Neural progenitor cell (in vitro differentiated cells): Measurements from ENCODE around the gene CRHR1. TPM values are rescaled to one million over a fixed set of nuclear protein-coding genes. Genes with fewer than 3 reads are reported as not detected.

Experiments used
- DNase-seq: peaks from one replicate; pipeline ENCODE4 v3.0.0-alpha.2; 2016; ENCODE audit warnings: low spot score
- H2AFZ ChIP-seq: fragments of 200-600 bp; sonication (generic); replicated peaks from 2 replicates; pipeline ENCODE4 v1.6.1; 2016; ENCODE audit warnings: antibody characterized with exemption
- H3F3A ChIP-seq: fragments of 200-600 bp; sonication (generic); 2 replicates; pipeline ENCODE4 v1.6.1; 2016; ENCODE audit warnings: antibody characterized with exemption, low read depth
- H3K27ac ChIP-seq: fragments of 200-600 bp; sonication (generic); 2 replicates; pipeline ENCODE4 v1.5.1; 2016; ENCODE audit warnings: mild to moderate bottlenecking
- H3K27me3 ChIP-seq: fragments of 200-600 bp; sonication (generic); 2 replicates; pipeline ENCODE4 v1.6.1; 2016; ENCODE audit warnings: mild to moderate bottlenecking, moderate library complexity
- H3K36me3 ChIP-seq: fragments of 200-600 bp; sonication (generic); 2 replicates; pipeline ENCODE4 v1.5.1; 2016
- H3K4me1 ChIP-seq: fragments of 200-600 bp; sonication (generic); 2 replicates; pipeline ENCODE4 v1.6.1; 2016; ENCODE audit warnings: mixed run types
- H3K4me2 ChIP-seq: fragments of 200-600 bp; sonication (generic); 2 replicates; pipeline ENCODE4 v1.6.1; 2016
- H3K4me3 ChIP-seq: fragments of 200-600 bp; sonication (generic); 2 replicates; pipeline ENCODE4 v1.5.1; 2016
- H3K79me2 ChIP-seq: fragments of 200-600 bp; sonication (generic); 2 replicates; pipeline ENCODE4 v1.6.1; 2016; ENCODE audit warnings: low read depth
- H3K9ac ChIP-seq: fragments of 200-600 bp; sonication (generic); 2 replicates; pipeline ENCODE4 v1.6.1; 2016
- H3K9me3 ChIP-seq: fragments of 200-600 bp; sonication (generic); 2 replicates; pipeline ENCODE4 v1.5.1; 2016; ENCODE audit warnings: low read depth
- H4K20me1 ChIP-seq: fragments of 200-600 bp; sonication (generic); 2 replicates; pipeline ENCODE4 v1.6.1; 2016; ENCODE audit warnings: low read depth
- H3K27ac Mint-ChIP-seq: 3 replicates; pipeline ENCODE4 v1.8.0; 2021; ENCODE audit warnings: mixed read lengths
- H3K27me3 Mint-ChIP-seq: 2 replicates; pipeline ENCODE4 v1.8.0; 2022; ENCODE audit warnings: low read depth, mild to moderate bottlenecking, inconsistent platforms, moderate library complexity, mixed read lengths; ENCODE audit not compliant: insufficient read depth
- H3K36me3 Mint-ChIP-seq: 3 replicates; pipeline ENCODE4 v1.8.0; 2021; ENCODE audit warnings: mixed read lengths
- H3K4me1 Mint-ChIP-seq: 3 replicates; pipeline ENCODE4 v1.8.0; 2021; ENCODE audit warnings: mixed read lengths
- H3K4me3 Mint-ChIP-seq: 3 replicates; pipeline ENCODE4 v1.8.0; 2021; ENCODE audit warnings: mild to moderate bottlenecking, moderate library complexity, mixed read lengths
- H3K9me3 Mint-ChIP-seq: 3 replicates; pipeline ENCODE4 v1.8.0; 2020; ENCODE audit warnings: mixed read lengths
- EZH2 ChIP-seq: fragments of 200-600 bp; sonication (generic); IDR thresholded peaks from 2 replicates; pipeline ENCODE4 v1.6.1; 2017; ENCODE audit warnings: antibody characterized with exemption, mild to moderate bottlenecking, moderate library complexity
- EZH2phosphoT487 ChIP-seq: fragments of 200-600 bp; sonication (generic); IDR thresholded peaks from 2 replicates; pipeline ENCODE4 v1.6.1; 2017; ENCODE audit warnings: antibody characterized with exemption
- total RNA-seq: library from RNA; depleted of rRNA; stranded (reverse); fragments of >200 nt; gene quantifications from 2 replicates; pipeline ENCODE4 v1.2.3, GENCODE V29; 2015; ENCODE audit warnings: low replicate concordance
- TF ChIP-seq, protein P1 (sequence below): fragments of 200-600 bp; sonication (generic); IDR thresholded peaks from 2 replicates; pipeline ENCODE4 v1.5.1; 2017; ENCODE audit warnings: antibody characterized with exemption, mild to moderate bottlenecking

The CRHR1 gene
- total RNA-seq, 1 donor from 2014 or later: 3.4 TPM

DNA sequence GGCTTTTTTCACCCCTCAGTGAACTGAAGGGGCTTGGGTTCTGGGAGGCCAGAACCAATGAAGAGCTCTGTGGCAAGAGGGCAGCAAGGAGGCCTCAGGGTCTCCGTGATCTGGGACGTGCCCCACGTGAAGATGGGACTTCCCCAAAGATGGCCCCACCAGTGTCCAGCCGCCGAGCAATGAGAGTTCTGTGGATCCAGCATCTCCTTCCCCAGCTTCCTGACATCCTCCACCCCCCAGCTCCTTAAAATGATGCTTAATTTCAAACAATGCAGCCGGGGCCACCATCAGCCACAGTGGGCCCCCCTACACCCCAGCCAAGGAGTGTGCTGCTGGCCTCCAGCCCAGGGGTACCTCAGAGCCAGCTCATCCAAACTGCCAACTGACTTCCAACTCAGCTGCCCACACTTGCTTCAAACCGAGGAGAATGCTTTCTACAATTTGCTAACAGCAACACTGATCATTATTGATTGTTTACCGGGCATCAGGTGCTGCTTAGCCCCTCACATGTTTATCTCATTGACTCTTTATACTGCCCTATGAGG is 54.7 kb downstream of the CRHR1 start:
- Histone ChIP-seq H3F3A (no peaks in the 10 kb centered on the region), H3K27me3 (no peaks in the 10 kb centered on the region), H3K4me2 (no peak overlapping the region), H3K9ac (no peak overlapping the region), H4K20me1 (no peaks in the 10 kb centered on the region), H2AFZ (no peak overlapping the region), H3K9me3 (no peaks in the 10 kb centered on the region), H3K4me1 (peaks cover 4% of the 10 kb centered on the region), H3K4me3 (no peak overlapping the region), H3K36me3 (no peaks in the 10 kb centered on the region), H3K27ac (no peak overlapping the region), H3K79me2 (no peaks in the 10 kb centered on the region)
- no peak for DNase-seq
- H3K36me3 Mint-ChIP-seq: no peaks in the 10 kb centered on the region
- no peaks in the 10 kb centered on the region for H3K4me1 Mint-ChIP-seq
- peaks cover 10% of the 10 kb centered on the region for H3K27me3 Mint-ChIP-seq
- no peak overlapping the region for H3K4me3 Mint-ChIP-seq
- no peak overlapping the region for H3K27ac Mint-ChIP-seq
- TF ChIP-seq EZH2phosphoT487 (no peak), EZH2 (no peak)
- TF ChIP-seq, protein P1, sequence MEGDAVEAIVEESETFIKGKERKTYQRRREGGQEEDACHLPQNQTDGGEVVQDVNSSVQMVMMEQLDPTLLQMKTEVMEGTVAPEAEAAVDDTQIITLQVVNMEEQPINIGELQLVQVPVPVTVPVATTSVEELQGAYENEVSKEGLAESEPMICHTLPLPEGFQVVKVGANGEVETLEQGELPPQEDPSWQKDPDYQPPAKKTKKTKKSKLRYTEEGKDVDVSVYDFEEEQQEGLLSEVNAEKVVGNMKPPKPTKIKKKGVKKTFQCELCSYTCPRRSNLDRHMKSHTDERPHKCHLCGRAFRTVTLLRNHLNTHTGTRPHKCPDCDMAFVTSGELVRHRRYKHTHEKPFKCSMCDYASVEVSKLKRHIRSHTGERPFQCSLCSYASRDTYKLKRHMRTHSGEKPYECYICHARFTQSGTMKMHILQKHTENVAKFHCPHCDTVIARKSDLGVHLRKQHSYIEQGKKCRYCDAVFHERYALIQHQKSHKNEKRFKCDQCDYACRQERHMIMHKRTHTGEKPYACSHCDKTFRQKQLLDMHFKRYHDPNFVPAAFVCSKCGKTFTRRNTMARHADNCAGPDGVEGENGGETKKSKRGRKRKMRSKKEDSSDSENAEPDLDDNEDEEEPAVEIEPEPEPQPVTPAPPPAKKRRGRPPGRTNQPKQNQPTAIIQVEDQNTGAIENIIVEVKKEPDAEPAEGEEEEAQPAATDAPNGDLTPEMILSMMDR: no peak
- no peaks in the 10 kb centered on the region for H3K9me3 Mint-ChIP-seq

DNA sequence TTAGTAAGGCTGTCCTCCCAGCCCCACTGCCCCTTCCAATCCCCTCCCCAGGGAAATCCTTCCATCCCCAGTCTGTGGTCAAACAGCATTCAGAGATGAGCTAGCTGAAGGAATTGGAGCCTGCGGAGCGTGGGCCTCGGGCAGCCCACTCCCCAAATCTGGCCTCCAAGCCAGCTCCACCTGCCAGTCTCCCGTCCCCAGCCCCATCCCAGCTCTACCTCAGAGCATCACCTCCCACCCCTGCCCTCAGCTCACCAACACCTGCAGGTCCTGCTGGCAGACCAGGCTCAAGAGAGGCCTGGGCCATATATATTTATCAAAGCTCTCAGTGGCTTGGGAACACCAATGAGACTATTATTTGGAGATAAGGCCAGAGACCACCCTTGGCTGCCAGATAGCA is 55.3 kb downstream of the CRHR1 start:
- Histone ChIP-seq H3K79me2 (no peaks in the 10 kb centered on the region), H3K9ac (no peak overlapping the region), H3K4me3 (no peak overlapping the region), H3K4me2 (no peak overlapping the region), H3F3A (no peaks in the 10 kb centered on the region), H3K4me1 (no peaks in the 10 kb centered on the region), H3K36me3 (no peaks in the 10 kb centered on the region), H3K9me3 (no peaks in the 10 kb centered on the region), H3K27ac (no peak overlapping the region), H4K20me1 (no peaks in the 10 kb centered on the region), H2AFZ (no peak overlapping the region), H3K27me3 (no peaks in the 10 kb centered on the region)
- Mint-ChIP-seq H3K27me3 (peaks cover 9% of the 10 kb centered on the region), H3K9me3 (no peaks in the 10 kb centered on the region), H3K27ac (no peak overlapping the region), H3K4me3 (no peak overlapping the region), H3K36me3 (no peaks in the 10 kb centered on the region), H3K4me1 (no peaks in the 10 kb centered on the region)
- no peak for TF ChIP-seq EZH2
- TF ChIP-seq EZH2phosphoT487: no peak
- TF ChIP-seq, protein P1: no peak
- no peak for DNase-seq

DNA sequence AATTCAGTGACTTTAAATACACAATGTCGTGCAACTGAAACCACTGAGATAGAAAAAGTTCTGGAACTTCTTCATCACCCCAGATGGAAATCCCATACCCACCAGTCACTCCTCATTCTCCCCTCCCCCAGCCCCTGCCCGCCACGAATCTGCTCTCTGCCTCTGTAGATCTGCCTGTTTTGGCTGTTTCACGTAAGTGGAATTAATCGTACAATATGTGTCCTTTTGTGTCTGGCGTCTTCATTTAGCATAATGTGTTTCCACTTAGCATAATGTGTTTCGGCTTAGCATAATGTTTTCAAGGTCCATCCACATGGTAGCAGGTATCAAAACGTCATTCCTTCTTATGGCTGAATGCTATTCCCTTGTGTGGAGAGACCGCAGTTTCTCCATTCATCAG is 57.1 kb downstream of the CRHR1 start:
- no peaks in the 10 kb centered on the region for H3K9me3 ChIP-seq
- H3K4me1 ChIP-seq: no peaks in the 10 kb centered on the region
- Mint-ChIP-seq H3K27me3 (peaks cover 9% of the 10 kb centered on the region), H3K27ac (no peak overlapping the region), H3K36me3 (no peaks in the 10 kb centered on the region), H3K4me3 (no peak overlapping the region), H3K9me3 (no peaks in the 10 kb centered on the region), H3K4me1 (no peaks in the 10 kb centered on the region)
- H3K36me3 ChIP-seq: no peaks in the 10 kb centered on the region
- H3K4me3 ChIP-seq: no peak overlapping the region
- no peaks in the 10 kb centered on the region for H3K27me3 ChIP-seq
- DNase-seq: no peak
- no peaks in the 10 kb centered on the region for H3F3A ChIP-seq
- no peak overlapping the region for H3K4me2 ChIP-seq
- no peaks in the 10 kb centered on the region for H3K79me2 ChIP-seq
- H3K9ac ChIP-seq: no peak overlapping the region
- no peaks in the 10 kb centered on the region for H4K20me1 ChIP-seq
- H2AFZ ChIP-seq: no peak overlapping the region
- no peak overlapping the region for H3K27ac ChIP-seq
- TF ChIP-seq EZH2 (no peak), EZH2phosphoT487 (no peak)
- TF ChIP-seq, protein P1: no peak
